Epithelial cell of esophagus (primary cell): ENCODE results near the gene KATNB1.

Experiments
- DNase-seq: peaks from one replicate; pipeline ENCODE4 v3.0.0; 2010; ENCODE audit warnings: low read depth
- H3K4me3 ChIP-seq: 2 replicates; pipeline ENCODE4 v1.5.1; 2011; ENCODE audit warnings: mild to moderate bottlenecking, low read length, control low read depth
- CTCF ChIP-seq: IDR thresholded peaks from 2 replicates; pipeline ENCODE4 v1.5.1; 2011; ENCODE audit warnings: low read depth, mild to moderate bottlenecking, low read length, control low read depth, inconsistent platforms; ENCODE audit not compliant: insufficient read depth; ENCODE audit errors: missing control alignments

The KATNB1 gene

GRCh38 chr16:57803134-57803990 lies 67.8 kb downstream of the KATNB1 start:
- H3K4me3 ChIP-seq: no peak overlapping the region
- TF ChIP-seq CTCF: no peak
- DNase-seq: no peak

GRCh38 chr16:57804111-57804837 lies 68.7 kb downstream of the KATNB1 start:
- TF ChIP-seq CTCF: no peak
- H3K4me3 ChIP-seq: no peak overlapping the region
- no peak for DNase-seq

GRCh38 chr16:57805176-57805575 lies 69.6 kb downstream of the KATNB1 start:
- TF ChIP-seq CTCF: no peak
- no peak overlapping the region for H3K4me3 ChIP-seq
- no peak for DNase-seq
